A549 (cell line): Measurements from ENCODE around the gene CAMK1G. TPM values are rescaled to one million over a fixed set of nuclear protein-coding genes. Genes with fewer than 3 reads are reported as not detected.

Experiments used
- ATAC-seq, 2 experiments: fragments of 200-7000 bp in 1 of 2; fragments of >200 bp in 1 of 2; cut with Nextera tagmentation in 1 of 2; cut with Tn5 transposase in 1 of 2; 3 replicates each; pipeline versions ENCODE4 v1.8.0 to v1.9.1; 2018 to 2020; ENCODE audit warnings: mild to moderate bottlenecking in 1 of 2, moderate library complexity in 1 of 2
- CTCF ChIA-PET: fragments of 300-600 bp; sonication (Branson Sonifier 250); formaldehyde crosslinking; extraction: SDS; loops from one replicate; lab custom pipeline; 2021; ENCODE audit warnings: antibody characterized with exemption, inconsistent platforms; lab: Yijun Ruan, JAX
- POLR2A ChIA-PET: fragments of 350-600 bp; formaldehyde crosslinking; extraction: SDS; loops from one replicate; lab custom pipeline; 2021; ENCODE audit warnings: antibody characterized with exemption, inconsistent platforms; lab: Yijun Ruan, JAX
- DNase-seq, 2 experiments: peaks; one replicate each; pipeline versions ENCODE4 v3.0.0 to v3.0.0-alpha.2; 2011 to 2016; ENCODE audit warnings: low read depth in 1 of 2, low spot score in 1 of 2
- FAIRE-seq: peaks from 2 replicates; lab custom pipeline; 2011; peaks lifted over from hg19 to GRCh38; lab: Jason Lieb, UNC
- H3K27ac ChIP-seq, 2 experiments: fragments of >200 bp; sonication (Bioruptor Twin); formaldehyde crosslinking; 3 replicates each; pipeline ENCODE4 v1.5.1; 2016 to 2017
- H3K4me1 ChIP-seq: fragments of >200 bp; sonication (Bioruptor Twin); formaldehyde crosslinking; 3 replicates; pipeline ENCODE4 v1.6.1; 2016
- H3K4me2 ChIP-seq: fragments of >200 bp; sonication (Bioruptor Twin); formaldehyde crosslinking; 3 replicates; pipeline ENCODE4 v1.6.1; 2016
- H3K4me3 ChIP-seq: fragments of >200 bp; sonication (Bioruptor Twin); formaldehyde crosslinking; 3 replicates; pipeline ENCODE4 v1.5.1; 2016
- H3K9me3 ChIP-seq: fragments of >200 bp; sonication (Bioruptor Twin); formaldehyde crosslinking; 3 replicates; pipeline ENCODE4 v1.6.1; 2016
- EHF ChIP-seq: fragments of 250-450 bp; sonication (Bioruptor Pico); IDR thresholded peaks from 2 replicates; pipeline ENCODE4 v1.5.0; 2020; ENCODE audit warnings: mild to moderate bottlenecking
- FOSB ChIP-seq: fragments of 250-450 bp; sonication (Bioruptor Pico); IDR thresholded peaks from 2 replicates; pipeline ENCODE4 v1.5.0; 2020; ENCODE audit warnings: mild to moderate bottlenecking, moderate library complexity
- FOSL2 ChIP-seq, 2 experiments: fragments of 450-650 bp in 1 of 2; fragments of >200 bp in 1 of 2; sonication (Bioruptor Twin) in 1 of 2; formaldehyde crosslinking; IDR thresholded peaks; 2 replicates each; pipeline versions ENCODE4 v1.5.0 to v1.6.1; 2016 to 2020; ENCODE audit warnings: mild to moderate bottlenecking in 1 of 2, moderate library complexity in 1 of 2
- HOXB13 ChIP-seq: fragments of 250-450 bp; sonication (Bioruptor Pico); IDR thresholded peaks from 2 replicates; pipeline ENCODE4 v1.5.0; 2020; ENCODE audit warnings: low read depth, mild to moderate bottlenecking, moderate library complexity
- MAZ ChIP-seq: fragments of 150-350 bp; IDR thresholded peaks from 2 replicates; pipeline ENCODE4 v1.6.1; 2014; ENCODE audit warnings: antibody characterized with exemption, low read depth, low read length, borderline replicate concordance
- MYC ChIP-seq: IDR thresholded peaks from 2 replicates; pipeline ENCODE4 v1.6.1; 2012; ENCODE audit warnings: mild to moderate bottlenecking, inconsistent platforms, low read length, improper control_type of control experiment, borderline replicate concordance
- NPAS2 ChIP-seq: fragments of 250-450 bp; sonication (Bioruptor Pico); IDR thresholded peaks from 2 replicates; pipeline ENCODE4 v1.8.0; 2022; ENCODE audit warnings: mild to moderate bottlenecking, moderate library complexity, borderline replicate concordance
- RAD21 ChIP-seq, 2 experiments: fragments of >200 bp in 1 of 2; sonication (Bioruptor Twin) in 1 of 2; formaldehyde crosslinking in 1 of 2; IDR thresholded peaks in 1 of 2; conservative IDR thresholded peaks in 1 of 2; 2 replicates in 1 of 2; 3 replicates in 1 of 2; pipeline ENCODE4 v1.6.1; 2012 to 2018; ENCODE audit warnings: inconsistent platforms in 1 of 2
- RFX5 ChIP-seq: fragments of 450-650 bp; IDR thresholded peaks from 2 replicates; pipeline ENCODE4 v1.7.1; 2014; ENCODE audit warnings: antibody characterized with exemption, mild to moderate bottlenecking, moderate library complexity
- ZNF302 ChIP-seq: fragments of 250-450 bp; sonication (Bioruptor Pico); IDR thresholded peaks from 2 replicates; pipeline ENCODE4 v1.9.0; 2021; ENCODE audit warnings: inconsistent platforms, mild to moderate bottlenecking, moderate library complexity
- WGBS: methylation state at CpG from one replicate; pipeline ENCODE4 v1.1.6; 2017; ENCODE audit errors: missing lambda C conversion rate; 5-methylcytosine and 5-hydroxymethylcytosine counted together
- polyA plus RNA-seq, 4 experiments: library from polyadenylated mRNA; depleted of rRNA in 3 of 4; stranded (reverse); fragments of >200 nt; fragmentation: RNase III in 1 of 4; extraction: RNeasy Plus Mini Kit Qiagen cat#74134 plus additional on column Dnase treatment in 1 of 4; gene quantifications; 2 replicates in 3 of 4; 3 replicates in 1 of 4; pipeline ENCODE4 v1.2.3, GENCODE V29; 2011 to 2017
- TF ChIP-seq, protein P1 (sequence below): fragments of 250-450 bp; sonication (Bioruptor Pico); IDR thresholded peaks from 2 replicates; pipeline ENCODE4 v1.5.0; 2020; ENCODE audit warnings: low read depth, mild to moderate bottlenecking, moderate library complexity
- TF ChIP-seq, protein P2 (sequence below): fragments of 250-450 bp; sonication (Bioruptor Pico); IDR thresholded peaks from 2 replicates; pipeline ENCODE4 v1.5.0; 2021; ENCODE audit warnings: mild to moderate bottlenecking, moderate library complexity, borderline replicate concordance
- TF ChIP-seq, protein P3 (sequence below): fragments of >200 bp; sonication (Bioruptor Twin); formaldehyde crosslinking; IDR thresholded peaks from 2 replicates; pipeline ENCODE4 v1.6.1; 2016
- TF ChIP-seq, protein P4 (sequence below): fragments of 450-650 bp; IDR thresholded peaks from 2 replicates; pipeline ENCODE4 v1.6.1; 2014; ENCODE audit warnings: antibody characterized with exemption
- TF ChIP-seq, protein P5 (sequence below): IDR thresholded peaks from 2 replicates; pipeline ENCODE4 v1.6.1; 2012

The CAMK1G gene
- polyA plus RNA-seq, 2 of the 4 experiments (the other 2 are of a cell fraction) = 0.03 to 0.08 TPM

DNA sequence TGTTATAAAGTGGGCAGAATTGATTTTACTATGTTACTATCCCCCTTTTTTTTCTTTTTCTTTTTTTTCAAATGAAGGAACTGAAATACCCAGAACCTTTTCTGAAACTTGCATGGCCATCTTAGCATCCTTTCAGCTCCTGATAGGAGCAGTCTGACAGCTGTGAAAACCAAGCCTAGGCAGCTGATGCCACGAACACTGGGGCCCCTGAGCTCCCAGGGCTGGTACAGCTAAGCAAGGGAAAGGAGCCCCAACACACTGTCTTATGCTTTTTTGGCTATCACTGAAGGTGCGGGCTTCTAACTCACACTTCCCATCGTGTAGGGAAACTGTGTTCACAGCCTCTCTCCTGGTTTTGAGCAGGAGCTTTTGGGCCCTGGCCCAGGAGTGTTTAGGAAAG, 23.0 kb upstream of the CAMK1G start:
- FAIRE-seq (no peak), ATAC-seq (no peak), DNase-seq (no peak)
- Histone ChIP-seq H3K4me3 (no peak overlapping the region), H3K4me2 (no peak overlapping the region), H3K27ac (no peak overlapping the region), H3K9me3 (no peaks in the 10 kb centered on the region), H3K4me1 (no peaks in the 10 kb centered on the region)
- TF ChIP-seq, protein P1, sequence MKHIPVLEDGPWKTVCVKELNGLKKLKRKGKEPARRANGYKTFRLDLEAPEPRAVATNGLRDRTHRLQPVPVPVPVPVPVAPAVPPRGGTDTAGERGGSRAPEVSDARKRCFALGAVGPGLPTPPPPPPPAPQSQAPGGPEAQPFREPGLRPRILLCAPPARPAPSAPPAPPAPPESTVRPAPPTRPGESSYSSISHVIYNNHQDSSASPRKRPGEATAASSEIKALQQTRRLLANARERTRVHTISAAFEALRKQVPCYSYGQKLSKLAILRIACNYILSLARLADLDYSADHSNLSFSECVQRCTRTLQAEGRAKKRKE (CRISPR knock-in tag) = no peak
- no peak for TF ChIP-seq ZNF302 (CRISPR knock-in tag)
- TF ChIP-seq RAD21 (conservative IDR thresholded peaks at IDR 0.05 in 1 of 2, IDR thresholded peaks at IDR 0.05 in 1 of 2) = no peak
- TF ChIP-seq MYC = no peak
- TF ChIP-seq, protein P2, sequence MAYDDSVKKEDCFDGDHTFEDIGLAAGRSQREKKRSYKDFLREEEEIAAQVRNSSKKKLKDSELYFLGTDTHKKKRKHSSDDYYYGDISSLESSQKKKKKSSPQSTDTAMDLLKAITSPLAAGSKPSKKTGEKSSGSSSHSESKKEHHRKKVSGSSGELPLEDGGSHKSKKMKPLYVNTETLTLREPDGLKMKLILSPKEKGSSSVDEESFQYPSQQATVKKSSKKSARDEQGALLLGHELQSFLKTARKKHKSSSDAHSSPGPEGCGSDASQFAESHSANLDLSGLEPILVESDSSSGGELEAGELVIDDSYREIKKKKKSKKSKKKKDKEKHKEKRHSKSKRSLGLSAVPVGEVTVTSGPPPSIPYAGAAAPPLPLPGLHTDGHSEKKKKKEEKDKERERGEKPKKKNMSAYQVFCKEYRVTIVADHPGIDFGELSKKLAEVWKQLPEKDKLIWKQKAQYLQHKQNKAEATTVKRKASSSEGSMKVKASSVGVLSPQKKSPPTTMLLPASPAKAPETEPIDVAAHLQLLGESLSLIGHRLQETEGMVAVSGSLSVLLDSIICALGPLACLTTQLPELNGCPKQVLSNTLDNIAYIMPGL (CRISPR knock-in tag) = no peak
- TF ChIP-seq, protein P3, sequence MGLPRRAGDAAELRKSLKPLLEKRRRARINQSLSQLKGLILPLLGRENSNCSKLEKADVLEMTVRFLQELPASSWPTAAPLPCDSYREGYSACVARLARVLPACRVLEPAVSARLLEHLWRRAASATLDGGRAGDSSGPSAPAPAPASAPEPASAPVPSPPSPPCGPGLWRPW = no peak
- TF ChIP-seq, protein P4, sequence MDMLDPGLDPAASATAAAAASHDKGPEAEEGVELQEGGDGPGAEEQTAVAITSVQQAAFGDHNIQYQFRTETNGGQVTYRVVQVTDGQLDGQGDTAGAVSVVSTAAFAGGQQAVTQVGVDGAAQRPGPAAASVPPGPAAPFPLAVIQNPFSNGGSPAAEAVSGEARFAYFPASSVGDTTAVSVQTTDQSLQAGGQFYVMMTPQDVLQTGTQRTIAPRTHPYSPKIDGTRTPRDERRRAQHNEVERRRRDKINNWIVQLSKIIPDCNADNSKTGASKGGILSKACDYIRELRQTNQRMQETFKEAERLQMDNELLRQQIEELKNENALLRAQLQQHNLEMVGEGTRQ = no peak
- no peak for TF ChIP-seq EHF (CRISPR knock-in tag)
- no peak for TF ChIP-seq FOSL2 (IDR thresholded peaks at IDR 0.05)
- no peak for TF ChIP-seq FOSL2 (CRISPR knock-in tag; IDR thresholded peaks at IDR 0.05)
- TF ChIP-seq, protein P5, sequence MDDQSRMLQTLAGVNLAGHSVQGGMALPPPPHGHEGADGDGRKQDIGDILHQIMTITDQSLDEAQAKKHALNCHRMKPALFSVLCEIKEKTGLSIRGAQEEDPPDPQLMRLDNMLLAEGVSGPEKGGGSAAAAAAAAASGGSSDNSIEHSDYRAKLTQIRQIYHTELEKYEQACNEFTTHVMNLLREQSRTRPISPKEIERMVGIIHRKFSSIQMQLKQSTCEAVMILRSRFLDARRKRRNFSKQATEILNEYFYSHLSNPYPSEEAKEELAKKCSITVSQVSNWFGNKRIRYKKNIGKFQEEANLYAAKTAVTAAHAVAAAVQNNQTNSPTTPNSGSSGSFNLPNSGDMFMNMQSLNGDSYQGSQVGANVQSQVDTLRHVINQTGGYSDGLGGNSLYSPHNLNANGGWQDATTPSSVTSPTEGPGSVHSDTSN = no peak
- TF ChIP-seq RFX5 = no peak
- TF ChIP-seq MAZ = no peak
- TF ChIP-seq HOXB13 (CRISPR knock-in tag) = no peak
- TF ChIP-seq NPAS2 (CRISPR knock-in tag) = no peak
- POLR2A ChIA-PET = no interaction called here
- CTCF ChIA-PET = interaction anchor here (1.2 to 2.6 kb wide), 6 partner anchors 9 to 133 kb away, joined by 3 to 8 read pairs (median 4); no protein-coding TSS in a partner anchor
- WGBS = 42% methylated on average over 3 of the region's 3 CpGs

DNA sequence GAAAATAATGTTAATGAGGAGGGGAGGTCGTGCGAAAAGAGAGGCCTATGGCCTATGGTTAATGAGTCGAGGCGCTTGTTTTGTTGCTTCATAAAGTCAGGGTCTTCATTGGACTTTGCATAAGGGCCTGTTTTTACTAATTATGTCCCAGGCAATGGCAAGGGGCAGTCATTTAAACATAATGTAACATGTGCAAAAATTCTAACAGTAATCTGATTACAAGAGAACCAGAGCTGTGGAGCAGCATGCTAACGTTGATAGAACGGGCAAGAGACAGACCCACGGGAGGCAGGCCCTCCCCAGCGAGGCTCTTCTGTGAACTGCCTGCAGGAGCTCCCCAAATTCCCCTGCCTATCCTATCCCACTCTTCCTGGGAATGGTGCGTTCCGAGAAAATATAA, 22.6 kb upstream of the CAMK1G start:
- H3K9me3 ChIP-seq = no peaks in the 10 kb centered on the region
- TF ChIP-seq FOSB (CRISPR knock-in tag) = no peak
- TF ChIP-seq, protein P5 = no peak
- H3K27ac ChIP-seq = no peak overlapping the region
- no peaks in the 10 kb centered on the region for H3K4me1 ChIP-seq
- POLR2A ChIA-PET = interaction anchor here (0.6 kb wide), 1 partner anchor 1091 kb away, joined by 4 read pairs; no protein-coding TSS in a partner anchor
- 72% methylated on average over 10 of the region's 10 CpGs for WGBS
- FAIRE-seq = no peak
- CTCF ChIA-PET = interaction anchor here (1.2 to 2.6 kb wide), 5 partner anchors 9 to 132 kb away, joined by 3 to 8 read pairs (median 4); no protein-coding TSS in a partner anchor
- H3K4me3 ChIP-seq = no peak overlapping the region
- no peak for ATAC-seq
- DNase-seq = no peak
- no peak overlapping the region for H3K4me2 ChIP-seq
